Ascending aorta (tissue), 2 donors: Measurements from ENCODE around the gene NKPD1. TPM values are rescaled to one million over a fixed set of nuclear protein-coding genes. Genes with fewer than 3 reads are reported as not detected.

Source experiments
- DNase-seq, 2 donors: peaks; one replicate each; pipeline ENCODE4 v3.0.0-alpha.2; 2019; ENCODE audit warnings: low spot score in 2 of 2
- H3K27ac ChIP-seq, 2 donors: fragments of 200-600 bp; sonication (generic); one replicate each; pipeline ENCODE4 v1.5.1; 2016 to 2017; ENCODE audit warnings: mild to moderate bottlenecking in 1 of 2
- H3K27me3 ChIP-seq: fragments of 200-600 bp; sonication (generic); one replicate; pipeline ENCODE4 v1.5.1; 2017
- H3K36me3 ChIP-seq, 2 donors: fragments of 200-600 bp; sonication (generic); one replicate each; pipeline ENCODE4 v1.5.1; 2016
- H3K4me1 ChIP-seq, 2 donors: fragments of 200-600 bp; sonication (generic); one replicate each; pipeline ENCODE4 v1.5.1; 2016 to 2017; ENCODE audit warnings: mild to moderate bottlenecking in 1 of 2
- H3K4me3 ChIP-seq, 2 donors: fragments of 200-600 bp; sonication (generic); one replicate each; pipeline ENCODE4 v1.5.1; 2016 to 2017; ENCODE audit warnings: mild to moderate bottlenecking in 1 of 2
- H3K9me3 ChIP-seq, 2 donors: fragments of 200-600 bp; sonication (generic); one replicate each; pipeline ENCODE4 v1.5.1; 2016
- intact Hi-C: fragments of 100-400 bp; cut with DNase I; formaldehyde crosslinking; loops from one replicate; pipeline ENCODE4 v1.15.1; 2023
- total RNA-seq: library from RNA; depleted of rRNA; stranded (reverse); fragments of >200 nt; gene quantifications from one replicate; pipeline ENCODE4 v1.1.0, GENCODE V29; 2016
- TF ChIP-seq, protein P1 (sequence below), 3 experiments: fragments of 200-600 bp in 2 of 3; fragments of 450-650 bp in 1 of 3; sonication (generic) in 2 of 3; IDR thresholded peaks; one replicate each; pipeline ENCODE4 v1.5.1; 2016 to 2019; ENCODE audit warnings: antibody characterized with exemption in 3 of 3, mild to moderate bottlenecking in 1 of 3, moderate library complexity in 1 of 3

NKPD1 gene
- total RNA-seq, 1 donor from 2014 or later, result not detected

DNA sequence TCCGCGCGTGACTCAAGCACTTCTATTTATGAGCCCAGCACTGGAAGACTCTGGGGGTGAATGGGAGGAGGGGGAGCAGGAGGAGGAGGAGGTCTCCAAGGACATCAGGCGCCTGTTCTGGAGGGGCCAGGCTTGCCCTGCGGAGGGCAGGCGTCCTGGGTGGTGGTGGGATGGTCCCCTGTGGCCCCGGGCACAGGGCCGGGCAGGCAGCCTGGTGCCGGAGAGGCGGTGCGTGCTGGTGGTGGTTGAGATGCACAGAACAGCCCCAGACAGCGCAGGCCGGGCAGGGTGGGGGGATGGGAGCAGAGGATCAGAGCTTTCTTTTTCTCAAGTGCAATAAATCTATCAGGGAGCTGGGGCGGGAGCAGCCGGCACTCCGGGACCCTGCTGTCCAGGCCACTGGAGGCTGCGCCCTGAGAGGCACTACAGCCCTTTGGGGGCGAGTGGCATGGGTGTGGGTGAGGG, 14.0 kb downstream of the NKPD1 start:
- DNase-seq, result no peak
- H3K27me3 ChIP-seq, result peaks cover 7% of the 10 kb centered on the region
- H3K27ac ChIP-seq, result no peak overlapping the region
- no peaks in the 10 kb centered on the region for H3K9me3 ChIP-seq
- intact Hi-C loops, result no loop called here
- H3K4me3 ChIP-seq, result no peak overlapping the region
- TF ChIP-seq, protein P1, sequence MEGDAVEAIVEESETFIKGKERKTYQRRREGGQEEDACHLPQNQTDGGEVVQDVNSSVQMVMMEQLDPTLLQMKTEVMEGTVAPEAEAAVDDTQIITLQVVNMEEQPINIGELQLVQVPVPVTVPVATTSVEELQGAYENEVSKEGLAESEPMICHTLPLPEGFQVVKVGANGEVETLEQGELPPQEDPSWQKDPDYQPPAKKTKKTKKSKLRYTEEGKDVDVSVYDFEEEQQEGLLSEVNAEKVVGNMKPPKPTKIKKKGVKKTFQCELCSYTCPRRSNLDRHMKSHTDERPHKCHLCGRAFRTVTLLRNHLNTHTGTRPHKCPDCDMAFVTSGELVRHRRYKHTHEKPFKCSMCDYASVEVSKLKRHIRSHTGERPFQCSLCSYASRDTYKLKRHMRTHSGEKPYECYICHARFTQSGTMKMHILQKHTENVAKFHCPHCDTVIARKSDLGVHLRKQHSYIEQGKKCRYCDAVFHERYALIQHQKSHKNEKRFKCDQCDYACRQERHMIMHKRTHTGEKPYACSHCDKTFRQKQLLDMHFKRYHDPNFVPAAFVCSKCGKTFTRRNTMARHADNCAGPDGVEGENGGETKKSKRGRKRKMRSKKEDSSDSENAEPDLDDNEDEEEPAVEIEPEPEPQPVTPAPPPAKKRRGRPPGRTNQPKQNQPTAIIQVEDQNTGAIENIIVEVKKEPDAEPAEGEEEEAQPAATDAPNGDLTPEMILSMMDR (IDR thresholded peaks at IDR 0.05), result no peak
- peaks cover under 1% of the 10 kb centered on the region in 2 donors for H3K4me1 ChIP-seq
- H3K36me3 ChIP-seq, result peaks cover 44 to 45% of the 10 kb centered on the region in 2 donors

DNA sequence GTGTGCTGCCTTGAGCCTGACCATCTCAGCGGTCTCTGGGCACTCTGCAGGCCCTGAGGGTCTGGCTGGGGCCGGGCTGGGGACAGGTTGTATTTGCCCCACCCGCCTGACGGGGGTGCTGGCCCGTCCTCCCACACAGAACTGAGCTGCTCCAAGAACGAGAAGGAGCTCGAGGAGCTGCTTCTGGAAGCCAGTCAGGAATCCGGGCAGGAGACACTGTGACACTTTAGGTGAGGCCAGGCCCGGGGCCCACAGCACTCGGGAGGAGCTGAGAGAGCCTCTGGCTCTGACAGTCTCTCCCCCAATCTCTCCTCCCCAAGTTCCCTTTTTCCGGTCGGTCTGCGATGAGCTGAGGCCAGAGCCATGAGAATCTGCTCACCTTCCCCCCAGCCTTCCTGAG, 14.5 kb downstream of the NKPD1 start:
- H3K4me3 ChIP-seq, result no peak overlapping the region
- TF ChIP-seq, protein P1 (IDR thresholded peaks at IDR 0.05), result no peak
- H3K4me1 ChIP-seq, result no peaks in the 10 kb centered on the region
- H3K27ac ChIP-seq, result no peak overlapping the region
- peaks cover 47 to 50% of the 10 kb centered on the region in 2 donors for H3K36me3 ChIP-seq
- intact Hi-C loops, result no loop called here
- H3K27me3 ChIP-seq, result peaks cover 2% of the 10 kb centered on the region
- H3K9me3 ChIP-seq, result no peaks in the 10 kb centered on the region
- no peak for DNase-seq

DNA sequence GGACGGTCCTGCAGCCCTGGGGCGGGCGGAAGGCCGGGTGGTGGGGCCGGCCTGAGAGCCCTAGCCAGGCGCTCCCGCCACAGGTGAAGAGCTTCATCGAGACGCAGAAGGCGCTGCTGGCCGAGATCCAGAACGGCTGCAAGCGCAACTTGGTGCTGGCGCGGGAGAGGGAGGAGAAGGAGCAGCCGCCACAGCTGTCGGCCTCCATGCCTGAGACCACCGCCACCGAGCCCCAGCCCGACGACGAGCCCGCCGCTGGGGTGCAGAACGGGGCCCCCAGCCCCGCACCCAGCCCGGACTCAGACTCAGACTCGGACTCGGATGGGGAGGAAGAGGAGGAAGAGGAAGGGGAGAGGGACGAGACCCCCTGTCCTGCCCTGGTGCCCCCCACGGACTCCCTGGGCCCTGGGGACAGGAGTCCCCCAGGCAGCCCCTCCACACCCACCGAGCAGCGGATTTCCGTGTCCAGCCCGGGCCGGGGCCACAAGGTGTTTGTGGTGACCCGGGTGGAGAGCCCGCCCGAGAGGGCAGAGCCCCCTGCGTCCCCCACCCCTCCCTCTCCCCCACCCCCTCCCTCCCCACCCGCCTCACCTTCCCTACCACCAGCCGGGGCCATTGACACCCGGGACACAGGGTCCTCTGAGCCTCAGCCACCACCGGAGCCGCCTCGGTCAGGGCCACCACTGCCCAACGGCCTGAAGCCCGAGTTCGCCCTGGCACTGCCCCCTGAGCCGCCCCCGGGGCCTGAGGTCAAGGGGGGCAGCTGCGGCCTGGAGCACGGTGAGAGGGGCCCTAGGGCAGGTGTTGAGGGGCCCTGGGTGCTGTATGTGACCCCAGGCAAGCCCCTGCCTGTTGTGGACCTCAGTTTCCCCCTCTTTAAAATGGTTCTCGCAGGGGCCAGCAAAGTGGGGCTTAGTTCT, 15.3 kb downstream of the NKPD1 start:
- Histone ChIP-seq H3K27me3 (no peaks in the 10 kb centered on the region), H3K36me3 (peaks cover 52 to 57% of the 10 kb centered on the region in 2 donors), H3K9me3 (no peaks in the 10 kb centered on the region), H3K27ac (no peak overlapping the region), H3K4me3 (no peak overlapping the region), H3K4me1 (no peaks in the 10 kb centered on the region)
- TF ChIP-seq, protein P1 (IDR thresholded peaks at IDR 0.05), result no peak
- intact Hi-C loops, result no loop called here
- DNase-seq, result no peak

DNA sequence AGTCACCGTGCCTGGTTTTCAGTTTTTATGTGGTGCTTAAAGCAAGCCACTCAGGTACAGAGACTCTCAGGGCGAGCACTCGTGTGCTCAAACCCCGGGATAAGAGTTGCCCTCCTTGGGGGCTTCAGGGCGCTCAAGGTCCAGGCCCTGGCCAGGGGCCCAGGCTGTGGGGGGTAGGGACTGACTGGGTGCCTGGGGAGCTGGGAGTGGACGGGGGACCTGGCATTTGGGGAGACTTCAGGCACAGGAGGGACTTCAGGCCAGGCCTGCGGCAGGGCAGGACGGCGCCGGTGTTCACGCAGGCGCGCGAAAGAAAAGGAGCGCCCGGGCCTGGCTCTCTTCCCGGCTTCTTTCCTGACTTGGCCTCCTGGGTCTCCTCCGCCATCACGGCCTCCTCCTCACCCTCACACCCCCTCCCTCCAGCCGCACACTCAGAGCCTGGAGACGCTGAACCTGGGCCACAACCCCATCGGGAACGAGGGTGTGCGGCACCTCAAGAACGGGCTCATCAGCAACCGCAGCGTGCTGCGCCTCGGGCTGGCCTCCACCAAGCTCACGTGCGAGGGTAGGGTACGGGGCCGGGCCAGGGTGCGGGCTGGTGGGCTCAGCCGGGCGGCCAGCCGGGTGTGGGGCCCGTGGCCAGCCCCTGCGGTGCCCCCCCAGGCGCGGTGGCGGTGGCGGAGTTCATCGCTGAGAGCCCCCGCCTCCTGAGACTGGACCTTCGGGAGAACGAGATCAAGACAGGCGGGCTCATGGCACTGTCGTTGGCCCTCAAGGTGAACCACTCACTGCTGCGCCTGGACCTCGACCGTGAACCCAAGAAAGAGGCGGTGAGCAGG, 16.1 kb downstream of the NKPD1 start:
- intact Hi-C loops, result no loop called here
- Histone ChIP-seq H3K4me3 (no peak overlapping the region), H3K27me3 (no peaks in the 10 kb centered on the region), H3K27ac (no peak overlapping the region), H3K9me3 (no peaks in the 10 kb centered on the region), H3K4me1 (no peaks in the 10 kb centered on the region), H3K36me3 (peaks cover 52 to 57% of the 10 kb centered on the region in 2 donors)
- TF ChIP-seq, protein P1 (IDR thresholded peaks at IDR 0.05), result no peak
- DNase-seq, result no peak

DNA sequence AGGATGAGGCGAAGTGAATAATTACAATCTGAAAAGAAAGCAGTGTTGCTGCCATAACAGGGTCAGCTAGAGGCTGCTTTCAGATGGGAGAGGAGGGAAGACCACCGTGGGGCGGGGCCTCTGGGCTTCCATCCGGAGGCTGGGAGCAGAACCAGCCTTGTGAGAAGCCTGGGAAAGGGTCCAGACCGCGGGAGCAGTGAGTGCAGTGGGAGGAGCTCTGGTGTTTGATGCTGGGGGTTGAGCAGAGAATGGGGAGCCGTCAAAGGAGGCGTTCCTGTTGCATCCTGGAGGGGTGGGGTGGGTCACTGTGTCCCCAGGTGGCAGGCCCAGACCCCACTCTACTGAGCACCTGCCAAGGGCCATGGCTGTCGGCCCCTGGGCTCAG, 18.1 kb downstream of the NKPD1 start:
- intact Hi-C loops, result no loop called here
- H3K36me3 ChIP-seq, result peaks cover 52 to 57% of the 10 kb centered on the region in 2 donors
- TF ChIP-seq, protein P1 (IDR thresholded peaks at IDR 0.05), result no peak

More for the DNA sequence above, 18.1 kb downstream of the NKPD1 start:
- Histone ChIP-seq H3K27ac (no peak overlapping the region), H3K9me3 (no peaks in the 10 kb centered on the region), H3K4me3 (no peak overlapping the region), H3K27me3 (no peaks in the 10 kb centered on the region), H3K4me1 (no peaks in the 10 kb centered on the region)
- no peak for DNase-seq
